ENCODE results near the gene KDELR3.

The KDELR3 gene

GRCh38 chr22:38523479-38523878, 55.6 kb downstream of the KDELR3 start:
- no peak for DNase-seq

- DNase-seq: no peak
These were observed 56.5 kb downstream of the KDELR3 start for GRCh38 chr22:38524429-38524828.

DNA sequence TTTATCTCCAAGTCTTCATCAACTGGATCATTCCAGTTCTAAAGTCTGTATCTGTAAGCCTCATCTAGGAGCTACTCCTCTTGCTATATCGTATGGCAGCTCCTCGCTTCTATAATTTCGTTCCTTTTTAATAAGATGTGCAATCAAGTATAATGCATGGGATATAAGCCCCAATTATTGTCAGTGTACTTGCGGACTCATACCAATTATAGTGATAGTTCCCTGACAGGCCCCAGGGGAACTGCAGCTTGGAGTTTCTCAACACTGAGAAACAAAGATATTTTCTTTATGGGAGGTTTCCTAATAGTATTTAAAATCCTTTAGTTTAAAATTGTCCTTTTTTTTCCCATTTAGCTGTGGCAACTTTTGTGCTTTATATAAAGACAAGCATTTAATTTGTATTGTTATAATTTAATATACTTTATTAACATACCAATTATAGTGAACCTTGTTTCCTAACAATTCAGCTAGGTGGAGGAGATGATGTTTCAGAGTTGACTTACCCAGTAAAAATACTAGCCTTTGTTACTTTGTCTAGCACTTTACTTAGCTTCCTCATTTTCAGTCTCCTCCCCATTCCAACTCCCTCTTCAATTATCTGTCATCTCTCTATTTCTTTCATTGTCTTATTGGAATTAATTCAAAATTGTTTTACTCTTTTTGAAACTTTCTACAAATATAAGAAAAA, 63.5 kb downstream of the KDELR3 start:
- DNase-seq: no peak
